Vagina (tissue), 2 donors: ENCODE results near the gene UBA3.

Experiments used
- CTCF ChIP-seq, 3 experiments: fragments of 450-650 bp in 2 of 3; fragments of 200-600 bp in 1 of 3; sonication (generic) in 1 of 3; IDR thresholded peaks; one replicate each; pipeline ENCODE4 v1.5.1; 2017 to 2019; ENCODE audit warnings: antibody characterized with exemption in 3 of 3, mild to moderate bottlenecking in 2 of 3, moderate library complexity in 2 of 3
- POLR2A ChIP-seq, 2 donors: fragments of 450-650 bp; IDR thresholded peaks; one replicate each; pipeline ENCODE4 v1.6.1; 2017; ENCODE audit warnings: antibody characterized with exemption in 2 of 2, mild to moderate bottlenecking in 2 of 2, moderate library complexity in 2 of 2
- POLR2AphosphoS5 ChIP-seq, 2 donors: sonication (generic); formaldehyde crosslinking; IDR thresholded peaks; one replicate each; pipeline ENCODE4 v1.9.0; 2017; ENCODE audit warnings: antibody characterized with exemption in 2 of 2, mild to moderate bottlenecking in 2 of 2, low read depth in 1 of 2; ENCODE audit not compliant: insufficient read depth in 1 of 2

- TF ChIP-seq CTCF (IDR thresholded peaks at IDR 0.05) (no peak), POLR2AphosphoS5 (IDR thresholded peaks at IDR 0.05; ENCODE audit: insufficient read depth in 1 of 2, low read depth in 1 of 2) (no peak), POLR2A (IDR thresholded peaks at IDR 0.05) (no peak)
Observed at GRCh38 chr3:69033470-69033869, 46.7 kb downstream of the UBA3 start.
